HEK293 (cell line): Measurements from ENCODE around the gene NPC2.

ENCODE experiments used
- CTCF ChIP-seq: fragments of 450-650 bp; formaldehyde crosslinking; IDR thresholded peaks from 2 replicates; pipeline ENCODE4 v1.5.1; 2016; ENCODE audit warnings: missing biosample characterization, missing genetic modification characterization
- ZBTB11 ChIP-seq: fragments of 450-650 bp; formaldehyde crosslinking; conservative IDR thresholded peaks from 2 replicates; pipeline ENCODE4 v1.5.1; 2016; ENCODE audit warnings: low read depth, missing biosample characterization, missing genetic modification characterization
- ZBTB21 ChIP-seq: fragments of 450-650 bp; formaldehyde crosslinking; IDR thresholded peaks from 2 replicates; pipeline ENCODE4 v1.5.1; 2017; ENCODE audit warnings: missing biosample characterization, missing genetic modification characterization
- ZNF302 ChIP-seq: fragments of 450-650 bp; formaldehyde crosslinking; IDR thresholded peaks from 2 replicates; pipeline ENCODE4 v1.5.1; 2016; ENCODE audit warnings: missing biosample characterization, missing genetic modification characterization, low read depth
- ZNF350 ChIP-seq: fragments of 450-650 bp; formaldehyde crosslinking; IDR thresholded peaks from 2 replicates; pipeline ENCODE4 v1.5.0; 2017; ENCODE audit warnings: missing biosample characterization, mild to moderate bottlenecking, missing genetic modification characterization
- ZNF529 ChIP-seq: fragments of 450-650 bp; formaldehyde crosslinking; IDR thresholded peaks from 2 replicates; pipeline ENCODE4 v1.5.1; 2017; ENCODE audit warnings: missing genetic modification characterization, missing biosample characterization; ENCODE audit not compliant: insufficient replicate concordance
- ZNF629 ChIP-seq: fragments of 450-650 bp; formaldehyde crosslinking; IDR thresholded peaks from 2 replicates; pipeline ENCODE4 v1.5.1; 2017; ENCODE audit warnings: missing biosample characterization, missing genetic modification characterization
- ZNF76 ChIP-seq: fragments of 450-650 bp; formaldehyde crosslinking; IDR thresholded peaks from 2 replicates; pipeline ENCODE4; 2016; ENCODE audit warnings: low read depth, missing biosample characterization, missing genetic modification characterization, borderline replicate concordance

- TF ChIP-seq ZNF302 (tag by site-specific recombination) (no peak), ZNF350 (tag by site-specific recombination) (no peak), ZNF629 (tag by site-specific recombination) (no peak), CTCF (no peak), ZBTB11 (tag by site-specific recombination) (no peak), ZNF76 (tag by site-specific recombination) (no peak), ZBTB21 (tag by site-specific recombination) (no peak), ZNF529 (no peak)
Observed at GRCh38 chr14:74476107-74476506, 17.0 kb downstream of the NPC2 start.
